Chondrocyte (in vitro differentiated cells): ENCODE measurements around the gene APP. TPM values are rescaled to one million over a fixed set of nuclear protein-coding genes. Genes with fewer than 3 reads are reported as not detected.

Experiments used
- DNase-seq: peaks from one replicate; pipeline ENCODE4 v3.0.0; 2021; ENCODE audit warnings: mixed read lengths, low spot score
- H3K27ac Mint-ChIP-seq: one replicate; pipeline ENCODE4 v1.8.0; 2021; ENCODE audit warnings: mild to moderate bottlenecking, moderate library complexity, mixed read lengths; ENCODE audit not compliant: unreplicated experiment
- H3K27me3 Mint-ChIP-seq: 2 replicates; pipeline ENCODE4 v1.8.0; 2021; ENCODE audit warnings: low read depth, mixed read lengths
- H3K36me3 Mint-ChIP-seq: 2 replicates; pipeline ENCODE4 v1.8.0; 2021; ENCODE audit warnings: low read depth, mixed read lengths
- H3K4me1 Mint-ChIP-seq: 2 replicates; pipeline ENCODE4 v1.8.0; 2021; ENCODE audit warnings: low read depth, mild to moderate bottlenecking, mixed read lengths
- H3K4me3 Mint-ChIP-seq: one replicate; pipeline ENCODE4 v1.8.0; 2021; ENCODE audit warnings: mild to moderate bottlenecking, moderate library complexity, mixed read lengths; ENCODE audit not compliant: unreplicated experiment
- H3K9me3 Mint-ChIP-seq: 2 replicates; pipeline ENCODE4 v1.8.0; 2021; ENCODE audit warnings: low read depth, mixed read lengths
- total RNA-seq: library from RNA; stranded (reverse); gene quantifications from 3 replicates; pipeline ENCODE4 v1.2.1, GENCODE V29; 2021
- TF ChIP-seq, protein P1 (sequence below): fragments of 200-600 bp; sonication (generic); IDR thresholded peaks from 2 replicates; pipeline ENCODE4 v1.5.0; 2021; ENCODE audit warnings: antibody characterized with exemption, mild to moderate bottlenecking, moderate library complexity

Gene APP
- total RNA-seq, 1 donor from 2014 or later, result 442 TPM

DNA sequence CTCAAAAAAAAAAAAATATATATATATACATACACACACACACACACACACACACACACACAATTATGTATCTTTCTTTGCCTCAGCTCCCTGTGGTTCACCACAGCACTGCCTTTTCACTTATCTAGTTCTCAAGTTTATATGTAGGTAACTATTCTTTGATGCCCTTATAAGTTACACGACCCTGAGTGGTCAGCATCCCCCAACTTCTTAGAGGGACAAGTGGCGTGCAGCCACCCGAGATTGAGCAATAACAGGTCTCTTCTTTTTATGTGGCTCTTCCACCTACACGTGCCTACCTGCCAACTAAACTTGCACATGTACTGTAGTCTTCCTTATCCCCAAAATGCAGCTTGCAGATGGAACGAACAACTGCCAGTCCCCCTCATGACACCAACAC lies 315.0 kb downstream of the APP start:
- Mint-ChIP-seq H3K9me3 (peaks cover 3% of the 10 kb centered on the region), H3K27me3 (peaks cover 6% of the 10 kb centered on the region), H3K4me1 (peaks cover 18% of the 10 kb centered on the region), H3K36me3 (no peaks in the 10 kb centered on the region), H3K27ac (no peak overlapping the region), H3K4me3 (no peak overlapping the region)
- TF ChIP-seq, protein P1, sequence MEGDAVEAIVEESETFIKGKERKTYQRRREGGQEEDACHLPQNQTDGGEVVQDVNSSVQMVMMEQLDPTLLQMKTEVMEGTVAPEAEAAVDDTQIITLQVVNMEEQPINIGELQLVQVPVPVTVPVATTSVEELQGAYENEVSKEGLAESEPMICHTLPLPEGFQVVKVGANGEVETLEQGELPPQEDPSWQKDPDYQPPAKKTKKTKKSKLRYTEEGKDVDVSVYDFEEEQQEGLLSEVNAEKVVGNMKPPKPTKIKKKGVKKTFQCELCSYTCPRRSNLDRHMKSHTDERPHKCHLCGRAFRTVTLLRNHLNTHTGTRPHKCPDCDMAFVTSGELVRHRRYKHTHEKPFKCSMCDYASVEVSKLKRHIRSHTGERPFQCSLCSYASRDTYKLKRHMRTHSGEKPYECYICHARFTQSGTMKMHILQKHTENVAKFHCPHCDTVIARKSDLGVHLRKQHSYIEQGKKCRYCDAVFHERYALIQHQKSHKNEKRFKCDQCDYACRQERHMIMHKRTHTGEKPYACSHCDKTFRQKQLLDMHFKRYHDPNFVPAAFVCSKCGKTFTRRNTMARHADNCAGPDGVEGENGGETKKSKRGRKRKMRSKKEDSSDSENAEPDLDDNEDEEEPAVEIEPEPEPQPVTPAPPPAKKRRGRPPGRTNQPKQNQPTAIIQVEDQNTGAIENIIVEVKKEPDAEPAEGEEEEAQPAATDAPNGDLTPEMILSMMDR, result no peak
- no peak for DNase-seq

DNA sequence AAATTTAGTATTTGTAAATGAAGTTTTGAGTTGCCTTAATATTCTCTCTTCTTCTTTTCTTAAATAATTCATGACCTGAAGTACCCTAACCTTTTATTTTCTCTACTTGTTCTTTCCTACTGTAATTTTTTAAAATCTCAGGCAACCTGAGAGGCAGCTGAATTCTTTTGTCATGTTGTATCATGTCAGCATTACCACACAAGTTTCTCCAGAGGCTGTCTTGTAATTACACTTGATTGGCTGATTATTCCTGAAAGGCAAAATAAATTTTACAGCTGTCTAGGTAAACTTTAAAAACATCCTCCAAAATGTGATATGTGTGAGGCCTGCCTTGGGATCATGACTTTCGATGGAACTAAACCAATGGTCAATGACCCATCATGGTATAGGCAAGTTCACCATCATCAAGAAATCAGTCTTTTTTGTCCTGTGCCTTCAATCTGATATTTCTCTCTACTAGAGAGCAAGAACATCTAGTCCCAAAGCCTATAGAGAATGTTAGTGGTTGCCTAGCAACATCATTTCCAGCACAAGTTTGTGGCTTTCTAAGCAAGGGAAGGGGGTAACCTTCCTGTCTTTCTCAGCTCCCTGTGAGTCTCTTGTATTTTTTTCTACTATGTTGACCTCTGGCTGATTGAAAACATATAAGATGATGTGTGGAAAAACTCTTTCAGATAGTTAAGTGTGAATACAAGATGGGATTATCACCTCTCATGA lies 320.3 kb downstream of the APP start:
- Mint-ChIP-seq H3K27me3 (peaks cover 6% of the 10 kb centered on the region), H3K4me1 (peaks cover 8% of the 10 kb centered on the region), H3K4me3 (no peak overlapping the region), H3K36me3 (no peaks in the 10 kb centered on the region), H3K9me3 (no peaks in the 10 kb centered on the region), H3K27ac (no peak overlapping the region)
- TF ChIP-seq, protein P1, result no peak
- no peak for DNase-seq

DNA sequence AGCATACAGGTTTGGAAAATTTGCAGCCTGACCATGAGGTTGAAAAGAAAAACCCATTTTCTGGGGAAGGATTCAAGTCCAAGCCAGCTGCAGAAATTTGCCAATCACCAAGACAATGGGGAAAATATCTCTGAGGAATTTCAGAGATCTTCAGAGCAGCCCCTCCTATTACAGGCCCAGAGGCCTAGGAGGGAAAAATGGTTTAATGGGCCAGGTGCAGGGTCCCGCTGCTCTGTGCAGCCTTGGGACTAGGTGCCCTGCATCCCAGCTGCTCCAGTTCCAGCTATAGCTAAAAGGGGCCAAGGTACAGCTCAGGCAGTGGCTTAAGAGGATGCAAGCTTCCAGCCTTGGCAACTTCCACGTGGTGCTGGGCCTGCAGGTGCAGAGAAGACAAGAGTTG lies 322.3 kb downstream of the APP start:
- Mint-ChIP-seq H3K4me3 (no peak overlapping the region), H3K4me1 (peaks cover 8% of the 10 kb centered on the region), H3K27me3 (peaks cover 8% of the 10 kb centered on the region), H3K27ac (no peak overlapping the region), H3K9me3 (no peaks in the 10 kb centered on the region), H3K36me3 (no peaks in the 10 kb centered on the region)
- TF ChIP-seq, protein P1, result no peak
- DNase-seq, result no peak

DNA sequence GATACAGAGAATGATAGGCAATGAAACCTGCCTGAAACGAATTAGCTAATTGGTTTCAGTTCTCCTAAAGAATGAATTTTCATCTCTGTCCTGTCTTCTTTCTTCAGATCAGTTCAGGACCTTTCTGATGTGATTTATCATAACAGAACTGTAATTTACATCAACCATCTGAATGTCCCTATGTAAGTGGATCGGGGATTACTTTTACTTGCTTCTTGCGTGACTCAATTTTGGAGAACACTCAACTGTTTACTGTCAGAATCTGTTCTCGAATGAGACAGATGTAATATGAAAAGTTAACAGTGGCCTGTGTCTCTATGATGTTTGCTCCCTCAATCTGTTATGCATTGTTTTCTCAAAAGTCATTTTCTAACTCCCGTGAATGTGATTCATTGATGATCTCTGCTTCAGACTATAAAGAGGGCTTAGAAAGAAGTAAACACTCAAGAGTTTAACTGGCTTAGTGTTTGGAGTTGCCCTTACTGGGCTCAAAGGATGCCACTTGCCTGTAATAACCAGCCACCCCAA lies 324.8 kb downstream of the APP start:
- Mint-ChIP-seq H3K36me3 (no peaks in the 10 kb centered on the region), H3K4me3 (no peak overlapping the region), H3K27me3 (peaks cover 2% of the 10 kb centered on the region), H3K9me3 (no peaks in the 10 kb centered on the region), H3K27ac (no peak overlapping the region), H3K4me1 (peaks cover 15% of the 10 kb centered on the region)
- TF ChIP-seq, protein P1, result no peak
- DNase-seq, result no peak

DNA sequence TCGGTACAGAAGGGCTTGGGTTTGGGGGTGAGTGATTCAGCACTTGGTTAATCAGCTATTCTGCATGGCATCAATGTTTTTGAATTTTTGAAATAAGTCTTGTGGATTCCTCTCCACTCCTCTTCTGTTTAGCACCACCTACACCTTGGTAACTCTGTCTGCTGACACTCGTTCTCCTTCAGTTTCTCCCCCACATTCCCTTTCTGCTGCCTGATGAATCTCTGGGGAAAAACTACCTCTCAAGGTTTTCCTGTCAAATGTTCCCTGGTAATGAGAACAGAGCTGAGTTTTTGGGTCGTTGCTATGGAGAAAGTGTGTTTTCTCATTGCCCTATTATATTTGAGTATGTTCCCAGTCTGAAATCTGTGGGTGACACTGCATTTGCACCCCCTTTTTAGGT lies 327.6 kb downstream of the APP start:
- no peak for DNase-seq
- H3K9me3 Mint-ChIP-seq, result peaks cover 14% of the 10 kb centered on the region
- H3K36me3 Mint-ChIP-seq, result peaks cover 1% of the 10 kb centered on the region
- peaks cover 25% of the 10 kb centered on the region for H3K4me1 Mint-ChIP-seq
- H3K4me3 Mint-ChIP-seq, result no peak overlapping the region
- TF ChIP-seq, protein P1, result no peak
- peaks cover 2% of the 10 kb centered on the region for H3K27me3 Mint-ChIP-seq
- H3K27ac Mint-ChIP-seq, result no peak overlapping the region
